Panc1 (cell line): ENCODE results near the gene ATP11A.

Experiments used
- POLR2AphosphoS5 ChIP-seq: IDR thresholded peaks from 2 replicates; pipeline ENCODE4 v1.6.1; 2012; ENCODE audit warnings: mild to moderate bottlenecking, low read depth, low read length, moderate library complexity
- TF ChIP-seq, protein P1 (sequence below): fragments of 450-650 bp; IDR thresholded peaks from 2 replicates; pipeline ENCODE4 v1.5.1; 2017; ENCODE audit warnings: mild to moderate bottlenecking
- TF ChIP-seq, protein P2 (sequence below), 2 experiments: IDR thresholded peaks; 2 replicates each; pipeline ENCODE4 v1.6.1; 2011 to 2012; ENCODE audit warnings: low read depth in 2 of 2, control low read depth in 1 of 2, low read length in 1 of 2, mild to moderate bottlenecking in 1 of 2, moderate library complexity in 1 of 2; ENCODE audit not compliant: insufficient read depth in 1 of 2

- TF ChIP-seq, protein P1, sequence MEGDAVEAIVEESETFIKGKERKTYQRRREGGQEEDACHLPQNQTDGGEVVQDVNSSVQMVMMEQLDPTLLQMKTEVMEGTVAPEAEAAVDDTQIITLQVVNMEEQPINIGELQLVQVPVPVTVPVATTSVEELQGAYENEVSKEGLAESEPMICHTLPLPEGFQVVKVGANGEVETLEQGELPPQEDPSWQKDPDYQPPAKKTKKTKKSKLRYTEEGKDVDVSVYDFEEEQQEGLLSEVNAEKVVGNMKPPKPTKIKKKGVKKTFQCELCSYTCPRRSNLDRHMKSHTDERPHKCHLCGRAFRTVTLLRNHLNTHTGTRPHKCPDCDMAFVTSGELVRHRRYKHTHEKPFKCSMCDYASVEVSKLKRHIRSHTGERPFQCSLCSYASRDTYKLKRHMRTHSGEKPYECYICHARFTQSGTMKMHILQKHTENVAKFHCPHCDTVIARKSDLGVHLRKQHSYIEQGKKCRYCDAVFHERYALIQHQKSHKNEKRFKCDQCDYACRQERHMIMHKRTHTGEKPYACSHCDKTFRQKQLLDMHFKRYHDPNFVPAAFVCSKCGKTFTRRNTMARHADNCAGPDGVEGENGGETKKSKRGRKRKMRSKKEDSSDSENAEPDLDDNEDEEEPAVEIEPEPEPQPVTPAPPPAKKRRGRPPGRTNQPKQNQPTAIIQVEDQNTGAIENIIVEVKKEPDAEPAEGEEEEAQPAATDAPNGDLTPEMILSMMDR = no peak
- no peak for TF ChIP-seq POLR2AphosphoS5
- TF ChIP-seq, protein P2, sequence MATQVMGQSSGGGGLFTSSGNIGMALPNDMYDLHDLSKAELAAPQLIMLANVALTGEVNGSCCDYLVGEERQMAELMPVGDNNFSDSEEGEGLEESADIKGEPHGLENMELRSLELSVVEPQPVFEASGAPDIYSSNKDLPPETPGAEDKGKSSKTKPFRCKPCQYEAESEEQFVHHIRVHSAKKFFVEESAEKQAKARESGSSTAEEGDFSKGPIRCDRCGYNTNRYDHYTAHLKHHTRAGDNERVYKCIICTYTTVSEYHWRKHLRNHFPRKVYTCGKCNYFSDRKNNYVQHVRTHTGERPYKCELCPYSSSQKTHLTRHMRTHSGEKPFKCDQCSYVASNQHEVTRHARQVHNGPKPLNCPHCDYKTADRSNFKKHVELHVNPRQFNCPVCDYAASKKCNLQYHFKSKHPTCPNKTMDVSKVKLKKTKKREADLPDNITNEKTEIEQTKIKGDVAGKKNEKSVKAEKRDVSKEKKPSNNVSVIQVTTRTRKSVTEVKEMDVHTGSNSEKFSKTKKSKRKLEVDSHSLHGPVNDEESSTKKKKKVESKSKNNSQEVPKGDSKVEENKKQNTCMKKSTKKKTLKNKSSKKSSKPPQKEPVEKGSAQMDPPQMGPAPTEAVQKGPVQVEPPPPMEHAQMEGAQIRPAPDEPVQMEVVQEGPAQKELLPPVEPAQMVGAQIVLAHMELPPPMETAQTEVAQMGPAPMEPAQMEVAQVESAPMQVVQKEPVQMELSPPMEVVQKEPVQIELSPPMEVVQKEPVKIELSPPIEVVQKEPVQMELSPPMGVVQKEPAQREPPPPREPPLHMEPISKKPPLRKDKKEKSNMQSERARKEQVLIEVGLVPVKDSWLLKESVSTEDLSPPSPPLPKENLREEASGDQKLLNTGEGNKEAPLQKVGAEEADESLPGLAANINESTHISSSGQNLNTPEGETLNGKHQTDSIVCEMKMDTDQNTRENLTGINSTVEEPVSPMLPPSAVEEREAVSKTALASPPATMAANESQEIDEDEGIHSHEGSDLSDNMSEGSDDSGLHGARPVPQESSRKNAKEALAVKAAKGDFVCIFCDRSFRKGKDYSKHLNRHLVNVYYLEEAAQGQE (IDR thresholded peaks at IDR 0.05; ENCODE audit: insufficient read depth in 1 of 2, low read depth in 2 of 2, low read length in 1 of 2) = no peak
These were observed 66.2 kb downstream of the ATP11A start for GRCh38 chr13:112756081-112756480.
